Measurements from ENCODE around the gene ZNF688.

Gene ZNF688

DNA sequence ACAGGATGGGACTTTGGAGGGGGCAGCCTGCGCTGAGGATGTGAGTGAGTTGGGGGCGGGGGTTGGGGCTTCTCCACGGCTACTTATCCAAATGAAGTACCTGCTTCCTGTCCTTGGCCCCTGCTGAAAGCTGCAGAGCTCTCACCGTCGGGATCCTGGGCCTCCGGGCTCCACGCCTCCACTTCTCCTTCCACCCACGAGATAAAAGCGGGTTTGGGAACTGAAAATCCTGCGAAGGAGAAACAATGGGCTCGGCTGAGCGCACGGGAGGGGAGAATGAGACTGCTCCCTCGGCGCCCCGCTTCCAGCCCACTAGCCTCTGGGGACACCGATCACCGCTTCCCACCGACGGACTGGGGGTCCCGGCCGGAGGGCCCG lies 13.5 kb upstream of the ZNF688 start:
- peak; percentile 32 for DNase-seq

DNA sequence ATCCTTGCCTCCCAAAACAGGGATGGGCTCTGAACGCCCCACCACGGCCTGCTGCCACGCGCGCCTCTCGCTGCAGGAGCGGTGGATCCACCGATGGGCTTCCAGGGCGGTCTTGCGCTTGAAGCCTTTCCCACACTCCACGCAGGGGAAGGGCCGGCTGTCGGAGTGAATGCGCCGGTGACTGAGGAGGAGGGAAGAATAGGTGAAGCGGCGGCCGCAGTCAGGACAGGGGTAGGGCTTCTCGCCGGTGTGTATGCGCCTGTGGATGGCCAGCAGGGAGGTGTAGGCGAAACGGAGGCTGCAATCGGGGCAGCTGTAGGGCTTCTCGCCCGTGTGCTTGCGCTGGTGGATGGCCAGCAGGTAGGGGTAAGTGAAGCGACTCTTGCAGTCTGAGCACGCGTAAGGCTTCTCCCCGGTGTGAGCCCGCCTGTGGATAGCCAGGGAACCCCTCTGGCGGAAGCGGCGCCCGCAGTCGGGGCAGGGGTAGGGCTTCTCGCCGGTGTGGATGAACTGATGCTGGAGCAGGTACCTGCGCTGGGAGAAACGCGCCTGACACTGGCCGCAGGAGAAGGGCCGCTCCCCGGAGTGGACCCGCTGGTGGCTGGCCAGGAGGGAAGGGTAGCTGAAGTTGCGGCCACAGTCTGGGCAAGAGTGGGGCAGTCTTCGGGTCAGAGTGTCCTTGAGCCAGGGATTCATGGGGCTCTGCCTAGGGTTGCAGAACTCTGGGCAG lies 11.3 kb upstream of the ZNF688 start:
- no peak for DNase-seq

- DNase-seq, result no peak
Measured at GRCh38 chr16:30581457-30581856, 9.9 kb upstream of the ZNF688 start.

DNA sequence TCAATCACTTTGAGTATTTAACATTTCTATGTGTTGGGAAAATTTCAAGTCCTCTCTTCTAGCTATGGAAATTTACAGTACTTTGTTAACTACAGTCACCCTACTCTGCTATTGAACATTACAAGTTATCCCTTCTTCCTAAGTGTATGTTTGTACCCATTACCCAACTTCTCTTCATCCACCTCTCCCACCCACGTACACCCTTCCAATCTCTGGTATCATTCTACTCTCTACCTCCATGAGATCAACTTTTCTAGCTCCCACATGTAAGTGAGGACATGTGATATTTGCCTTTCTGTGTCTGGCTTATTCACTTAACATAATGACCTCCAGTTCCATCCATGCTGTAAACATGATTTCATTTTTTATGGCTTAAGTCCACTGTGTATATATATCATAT lies 3.2 kb upstream of the ZNF688 start:
- no peak for DNase-seq

DNA sequence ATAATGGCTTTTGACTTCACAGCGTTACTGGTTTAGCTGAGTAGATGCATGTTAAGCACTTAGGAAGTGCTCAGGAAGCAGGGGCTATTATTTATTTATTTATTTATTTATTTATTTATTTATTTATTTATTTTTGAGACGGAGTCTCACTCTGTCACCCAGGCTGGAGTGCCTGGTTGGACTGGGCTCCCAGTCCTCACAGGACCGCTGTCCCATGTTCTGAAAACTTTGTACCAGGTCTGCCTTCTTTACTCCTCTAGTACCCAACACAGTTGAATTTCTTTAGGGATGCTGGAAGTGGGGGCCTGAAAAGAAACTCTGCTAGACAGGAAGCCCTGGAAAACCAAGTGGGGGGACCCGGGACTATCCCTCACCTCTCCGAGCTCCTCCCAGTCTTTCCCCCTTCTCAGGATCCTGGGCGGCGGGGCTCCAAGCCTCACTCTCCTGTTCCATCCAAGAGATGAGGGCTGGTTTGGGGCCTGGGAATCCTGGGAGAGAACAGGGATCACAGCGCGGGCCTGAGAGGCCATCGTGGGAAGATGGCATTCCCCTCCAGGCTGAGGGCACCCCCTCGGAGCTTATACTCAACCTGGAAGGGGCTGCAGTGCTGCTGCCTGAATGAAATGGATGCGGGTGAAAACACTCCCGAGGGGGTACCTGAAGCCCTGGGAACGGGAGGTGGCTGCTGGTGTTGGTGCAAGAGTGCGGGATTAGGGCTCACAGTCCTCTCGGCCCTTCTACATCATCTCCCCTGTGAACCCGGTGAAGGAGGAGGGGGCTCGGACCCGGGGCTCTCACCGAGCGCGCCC lies 674 bp downstream of the ZNF688 start:
- DNase-seq, result no peak

DNA sequence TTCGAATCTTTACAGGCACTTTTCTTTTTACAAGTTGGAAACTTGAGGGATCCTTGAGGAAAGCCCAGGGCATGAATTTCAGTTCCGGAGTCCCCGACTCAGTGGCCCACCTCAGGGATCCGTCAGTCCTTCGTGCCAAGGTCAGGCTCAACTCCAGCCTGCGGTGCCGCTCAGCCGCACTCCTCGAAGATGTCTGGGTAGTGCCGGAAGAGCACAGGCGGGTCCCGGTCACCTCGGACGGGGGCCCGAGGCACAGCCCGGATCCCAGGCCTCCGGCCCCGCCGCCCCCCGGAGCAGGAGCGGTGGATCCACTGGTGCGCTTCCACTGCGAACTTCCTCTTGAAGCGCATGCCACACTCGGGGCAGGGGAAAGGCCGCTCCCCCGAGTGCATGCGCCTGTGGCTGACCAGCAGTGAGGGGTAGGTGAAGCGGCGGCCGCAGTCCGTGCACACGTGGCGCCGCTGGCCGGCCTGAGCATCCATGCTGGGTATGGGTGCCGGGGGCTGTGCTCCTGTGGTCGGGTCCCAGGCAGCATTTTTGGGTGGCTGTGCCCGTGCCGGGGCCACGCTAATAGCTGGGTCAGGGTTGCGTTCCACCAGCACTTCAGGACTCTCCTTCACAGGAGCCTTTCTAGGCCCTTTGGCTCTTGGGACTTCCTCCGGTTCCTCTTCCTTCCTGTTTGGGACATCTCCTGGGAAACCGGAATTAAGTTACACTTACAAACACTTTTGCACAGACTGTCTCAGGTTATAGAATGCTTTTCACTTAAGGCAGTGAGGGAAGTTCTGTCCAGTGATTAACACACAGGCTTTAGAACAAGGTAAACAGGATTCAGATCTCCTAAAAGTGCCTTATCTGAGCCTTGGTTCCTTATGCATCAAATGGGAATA lies 1.5 kb downstream of the ZNF688 start:
- no peak for DNase-seq

DNA sequence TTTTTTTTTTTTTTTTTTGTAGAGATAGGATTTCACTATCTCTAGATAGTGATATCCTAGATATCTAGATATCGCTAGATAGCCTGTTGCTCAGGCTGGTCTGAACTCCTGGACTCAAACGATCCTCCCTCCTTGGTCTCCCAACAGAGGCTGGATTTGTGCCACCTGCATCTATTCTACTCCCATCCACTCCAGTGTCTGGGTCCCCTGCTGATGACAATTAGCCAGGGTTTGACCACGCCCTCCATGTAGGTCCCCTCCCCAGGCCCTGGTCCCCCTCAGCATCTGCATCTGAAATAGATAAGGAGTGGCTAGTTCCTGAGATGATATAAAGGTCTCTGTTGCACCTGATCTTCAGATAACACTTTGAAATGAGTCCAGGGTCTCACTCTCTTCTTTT lies 2.2 kb downstream of the ZNF688 start:
- no peak for DNase-seq

GRCh38 chr16:30567991-30568638 lies 3.4 kb downstream of the ZNF688 start:
- peak; percentile 73 for DNase-seq

GRCh38 chr16:30567160-30567990 lies 4.1 kb downstream of the ZNF688 start:
- peak; percentile 62 for DNase-seq

DNA sequence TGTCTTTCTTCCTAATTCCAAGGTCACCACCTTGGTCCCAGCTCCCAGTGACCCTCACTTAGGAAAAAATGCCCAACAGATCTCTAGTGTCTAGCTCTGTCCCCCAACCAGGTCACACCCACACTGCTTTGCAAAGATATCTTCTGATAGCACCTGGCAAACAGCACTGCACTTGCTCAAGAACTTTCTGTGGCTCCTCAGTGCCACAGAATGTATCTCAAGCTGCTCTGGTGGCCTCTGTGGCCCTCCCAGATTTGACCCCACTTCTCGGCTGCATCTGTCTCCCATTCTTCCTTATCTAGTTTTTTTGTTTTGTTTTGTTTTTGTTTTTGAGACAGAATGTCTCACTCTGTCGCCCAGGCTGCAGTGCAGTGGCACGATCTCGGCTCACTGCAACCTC lies 5.0 kb downstream of the ZNF688 start:
- no peak for DNase-seq

- no peak for DNase-seq
Measured at GRCh38 chr16:30565984-30566383, 5.5 kb downstream of the ZNF688 start.

GRCh38 chr16:30565526-30565925 lies 6.0 kb downstream of the ZNF688 start:
- no peak for DNase-seq

- no peak for DNase-seq
Measured at GRCh38 chr16:30562021-30562420, 9.5 kb downstream of the ZNF688 start.

- peak; percentile 49 for DNase-seq
Measured at GRCh38 chr16:30561089-30561816, 10.3 kb downstream of the ZNF688 start.

GRCh38 chr16:30559690-30560089 lies 11.8 kb downstream of the ZNF688 start:
- no peak for DNase-seq

GRCh38 chr16:30558789-30559377 lies 12.6 kb downstream of the ZNF688 start:
- DNase-seq, result no peak

DNA sequence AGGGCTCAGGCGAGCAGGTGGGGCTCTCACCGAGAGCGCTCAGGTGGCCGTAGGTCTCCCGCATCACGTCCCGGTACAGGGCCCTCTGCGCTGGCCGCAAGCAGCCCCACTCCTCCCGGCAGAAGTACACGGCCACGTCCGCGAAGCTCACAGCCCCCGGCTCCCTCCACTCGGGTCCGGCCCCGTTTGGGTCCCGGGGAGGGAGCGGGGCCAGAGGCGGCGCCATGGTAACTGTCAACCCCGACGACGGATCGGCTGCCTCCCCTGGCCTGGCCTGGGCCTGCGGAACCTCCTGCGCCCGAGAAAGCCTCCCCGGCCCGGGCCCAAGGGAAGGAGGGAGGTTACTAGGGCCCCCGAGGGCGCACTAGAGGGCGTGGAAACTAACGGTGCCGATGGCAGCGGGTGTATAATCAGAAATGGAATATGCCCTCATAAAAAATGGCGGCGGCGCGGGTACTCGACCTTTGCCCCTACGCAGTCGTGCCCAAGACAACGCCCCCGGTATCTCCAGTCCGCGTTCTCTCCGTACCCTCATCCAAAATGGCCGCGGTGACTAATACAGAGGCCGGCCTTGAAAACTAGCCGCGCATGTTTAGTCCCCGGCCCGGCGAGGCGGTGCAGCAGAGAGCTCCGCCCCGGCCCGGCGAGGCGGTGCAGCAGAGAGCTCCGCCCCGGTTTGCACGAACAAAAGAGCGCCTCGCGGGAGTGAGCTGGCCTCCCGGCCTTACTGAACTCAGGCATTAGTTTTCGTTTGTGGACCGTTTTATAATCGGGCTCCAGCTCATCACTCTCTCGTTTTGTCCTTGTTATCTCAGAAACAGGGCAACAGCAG lies 13.3 kb downstream of the ZNF688 start, which contains the start of gene ZNF764:
ZNF764 (minus strand) TSS at position 418 of the 832 bp plus-strand sequence; CDS start at position 226, 192 bp downstream.
- DNase-seq, result peak; percentile 97

- DNase-seq, result peak; percentile 52
Measured at GRCh38 chr16:30557707-30557956, 13.9 kb downstream of the ZNF688 start.

- DNase-seq, result no peak
Measured at GRCh38 chr16:30556125-30556473, 15.4 kb downstream of the ZNF688 start.
